HG02642 (cell line): Measurements from ENCODE around the gene UBAP1.
"Not testable (repeated sequence)": the region's sequence is repeated elsewhere in the genome, so short reads cannot be mapped to it uniquely, and the experiment has no call there.

Experiments used
- ATAC-seq: cut with Tn5 transposase; IDR thresholded peaks from one replicate; pipeline ENCODE4 v1.9.1; 2021; ENCODE audit warnings: mild to moderate bottlenecking; ENCODE audit not compliant: unreplicated experiment, poor library complexity

The UBAP1 gene

DNA sequence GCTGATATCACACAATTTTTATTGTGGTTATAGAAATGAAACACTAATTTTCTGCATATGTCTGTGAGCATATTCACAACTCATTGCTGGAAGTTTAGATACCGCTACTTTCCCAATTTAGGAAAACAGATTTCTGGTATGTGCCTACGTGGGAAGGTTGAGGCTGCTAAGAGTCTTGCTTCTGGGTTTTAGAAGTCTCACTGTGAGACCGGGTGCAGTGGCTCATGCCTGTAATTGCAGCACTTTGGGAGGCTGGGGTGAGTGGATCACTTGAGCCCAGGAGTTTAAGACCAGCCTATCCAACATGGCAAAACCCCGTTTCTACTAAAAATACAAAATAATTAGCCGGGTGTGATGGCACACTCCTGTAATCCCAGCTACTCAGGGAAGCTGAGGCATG is 39.6 kb downstream of the UBAP1 start:
- ATAC-seq = no peak

DNA sequence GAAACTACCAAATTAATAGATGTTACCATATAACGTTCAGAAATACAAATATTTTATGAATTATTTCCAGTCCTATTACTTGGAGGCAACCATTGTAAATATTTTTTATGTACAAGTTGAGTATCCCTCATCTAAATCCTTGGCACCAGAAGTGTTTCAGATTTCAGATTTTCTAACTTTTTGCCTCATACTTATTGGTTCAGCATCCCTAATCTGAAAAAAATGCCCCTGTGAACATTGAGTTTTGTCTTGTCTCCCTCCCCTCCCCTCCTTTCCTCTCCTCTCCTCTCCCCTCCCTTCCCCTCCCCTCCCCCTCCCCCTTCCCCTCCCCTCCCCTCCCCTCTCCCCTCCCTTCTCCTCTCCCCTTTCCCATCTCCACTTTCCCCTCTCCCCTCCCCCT is 40.6 kb downstream of the UBAP1 start:
- ATAC-seq = no peak

DNA sequence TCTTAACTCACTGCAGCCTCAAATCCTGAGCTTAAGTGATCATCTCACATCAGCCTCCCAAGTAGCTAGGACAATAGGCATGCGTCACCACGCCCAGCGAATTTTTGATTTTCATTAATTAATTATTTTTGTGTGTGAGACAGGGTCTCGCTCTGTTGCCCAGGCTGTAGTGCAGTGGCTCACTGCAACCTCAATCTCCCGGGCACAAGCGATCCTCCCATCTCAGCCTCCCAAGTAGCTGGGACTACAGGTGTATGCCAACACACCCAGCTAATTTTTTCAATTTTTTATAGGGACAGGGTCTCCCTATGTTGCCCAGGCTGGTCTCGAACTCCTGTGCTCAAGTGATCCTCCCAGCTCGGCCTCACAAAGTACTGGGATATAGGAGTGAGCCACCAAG is 41.4 kb downstream of the UBAP1 start:
- no peak for ATAC-seq

DNA sequence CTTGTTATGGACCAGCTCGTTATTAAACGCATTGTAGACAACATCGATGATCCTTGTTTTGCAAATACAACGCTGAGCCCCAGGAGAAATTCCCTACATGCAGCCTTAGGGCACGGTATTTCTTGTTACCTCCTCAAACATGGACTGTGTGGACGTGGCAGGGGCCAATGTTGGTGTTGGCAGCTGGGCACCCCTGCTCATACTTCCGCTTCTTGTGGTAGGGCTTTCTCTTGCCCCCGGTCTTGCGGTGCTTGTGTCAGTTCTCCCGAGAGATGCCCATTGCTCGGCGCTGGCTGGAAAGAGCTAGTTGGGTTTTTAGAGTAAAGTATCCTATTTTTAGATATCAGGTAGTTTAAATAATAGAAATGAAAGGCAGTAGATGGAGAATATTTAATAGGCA is 45.5 kb downstream of the UBAP1 start:
- ATAC-seq = no peak

DNA sequence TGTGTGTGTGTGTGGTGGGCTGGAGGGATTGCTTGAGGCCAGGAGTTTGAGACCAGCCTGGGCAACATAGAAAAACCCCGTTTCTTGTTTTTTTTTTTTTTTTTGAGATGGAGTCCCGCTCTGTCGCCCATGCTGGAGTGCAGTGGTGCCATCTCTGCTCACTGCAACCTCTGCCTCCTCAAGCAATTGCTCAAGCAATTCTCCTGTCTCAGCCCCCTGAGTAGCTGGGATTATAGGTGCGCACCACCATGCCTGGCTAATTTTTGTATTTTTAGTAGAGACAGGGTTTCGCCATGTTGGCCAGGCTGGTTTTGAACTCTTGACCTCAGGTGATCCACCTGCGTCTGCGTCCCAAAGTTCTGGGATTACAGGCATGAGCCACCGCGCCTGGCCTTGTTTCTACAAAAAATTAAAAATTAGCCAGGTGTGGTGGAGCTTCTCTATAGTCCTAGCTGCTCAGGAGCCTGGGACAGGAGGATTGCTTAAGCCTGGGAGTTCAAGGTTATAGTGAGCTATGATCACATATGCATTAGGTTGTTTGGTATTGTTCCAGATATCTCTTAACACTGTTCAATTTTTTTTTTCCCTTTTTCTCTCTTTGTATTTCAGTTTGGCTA is 47.4 kb downstream of the UBAP1 start:
- ATAC-seq = not testable (repeated sequence)

DNA sequence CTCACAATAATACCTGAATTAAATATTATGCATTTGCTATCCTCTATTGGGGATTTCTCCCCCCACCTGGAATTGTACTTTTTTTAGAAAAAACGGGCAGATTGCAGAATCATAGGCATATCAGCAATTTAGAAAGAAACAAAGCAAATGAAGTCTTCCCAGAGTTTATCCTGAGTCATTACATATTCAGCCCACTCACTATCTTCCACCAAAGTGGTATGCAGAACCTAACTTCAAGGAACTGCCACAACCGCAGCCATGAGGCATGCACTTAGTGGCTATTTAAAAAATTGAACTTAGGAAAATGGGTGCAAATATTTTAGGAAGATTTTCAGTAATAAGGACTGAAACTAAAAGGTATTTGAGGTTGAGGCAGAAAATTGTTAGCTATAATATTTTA is 48.6 kb downstream of the UBAP1 start:
- ATAC-seq = no peak

DNA sequence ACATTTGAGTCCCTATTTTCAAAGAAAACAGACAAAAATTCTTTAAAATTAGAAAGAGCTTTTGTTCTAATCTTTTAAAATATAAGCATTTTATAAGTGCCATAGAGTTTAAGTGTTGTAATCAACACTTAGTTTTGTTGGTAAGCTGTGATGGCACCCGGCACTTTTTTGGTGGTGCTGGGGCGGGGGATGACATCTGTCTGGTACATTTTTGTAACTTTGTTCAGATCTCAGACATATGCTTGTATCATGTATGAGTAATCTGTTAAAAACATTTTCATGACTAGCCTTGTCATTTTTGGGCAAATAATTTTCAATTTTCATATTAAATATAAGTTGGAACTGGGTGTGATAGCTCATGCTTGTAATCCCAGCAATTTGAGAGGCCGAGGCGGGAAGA is 51.7 kb downstream of the UBAP1 start:
- ATAC-seq = no peak

DNA sequence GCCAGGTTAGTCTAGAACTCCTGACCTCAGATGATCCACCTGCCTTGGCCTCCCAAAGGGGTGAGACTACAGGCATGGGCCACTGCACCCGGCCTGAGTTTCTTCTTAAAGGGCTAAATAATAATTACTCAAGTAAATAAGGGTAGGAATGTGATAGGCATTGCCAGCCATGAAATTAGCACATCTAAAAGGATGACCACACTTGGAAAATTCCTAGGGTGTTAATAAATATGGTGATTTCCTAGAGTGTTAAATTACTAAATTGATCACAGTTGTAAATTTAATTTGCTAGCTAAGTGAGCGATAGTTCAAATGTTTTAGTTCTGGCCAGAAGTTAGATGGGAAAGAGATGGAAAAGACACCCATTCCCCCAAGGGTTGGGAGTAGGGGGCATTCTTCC is 53.4 kb downstream of the UBAP1 start:
- ATAC-seq = no peak

DNA sequence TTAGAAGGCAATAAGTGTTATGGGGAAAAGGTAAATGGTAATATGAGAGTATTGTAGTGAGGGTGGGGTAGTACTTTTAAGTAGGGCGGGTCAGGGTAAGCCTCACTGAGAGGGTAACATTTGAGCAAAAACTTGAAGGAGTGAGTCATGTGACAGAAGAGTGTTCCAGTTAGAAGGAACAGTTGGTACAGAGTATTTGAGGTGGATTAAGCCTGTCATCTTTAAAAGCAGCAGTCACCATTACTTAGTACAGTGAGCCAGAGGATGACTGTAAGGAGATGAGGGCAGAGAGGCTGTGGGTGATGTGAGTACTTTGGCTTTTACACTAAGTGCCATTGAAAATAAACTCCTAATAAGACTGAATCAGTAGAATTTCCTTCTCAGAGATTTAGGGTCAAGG is 54.8 kb downstream of the UBAP1 start:
- no peak for ATAC-seq

DNA sequence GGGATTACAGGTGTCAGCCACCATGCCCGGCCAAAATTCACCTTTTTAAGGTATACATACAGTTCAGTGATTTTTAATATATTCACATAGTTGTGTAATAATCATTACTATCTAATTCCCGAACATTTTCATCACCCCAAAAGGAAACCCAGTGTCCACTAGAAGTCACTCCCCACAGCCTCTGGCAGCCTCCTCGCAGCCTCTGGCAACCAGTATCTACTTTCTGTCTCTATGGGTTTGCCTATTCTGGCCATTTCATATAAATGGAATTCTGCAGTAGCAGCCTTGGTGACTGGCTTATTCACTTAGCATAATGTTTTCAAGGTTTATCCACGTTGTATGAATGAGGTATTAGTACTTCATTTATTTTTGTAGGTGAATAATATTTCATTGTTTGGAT is 59.0 kb downstream of the UBAP1 start:
- ATAC-seq = no peak

DNA sequence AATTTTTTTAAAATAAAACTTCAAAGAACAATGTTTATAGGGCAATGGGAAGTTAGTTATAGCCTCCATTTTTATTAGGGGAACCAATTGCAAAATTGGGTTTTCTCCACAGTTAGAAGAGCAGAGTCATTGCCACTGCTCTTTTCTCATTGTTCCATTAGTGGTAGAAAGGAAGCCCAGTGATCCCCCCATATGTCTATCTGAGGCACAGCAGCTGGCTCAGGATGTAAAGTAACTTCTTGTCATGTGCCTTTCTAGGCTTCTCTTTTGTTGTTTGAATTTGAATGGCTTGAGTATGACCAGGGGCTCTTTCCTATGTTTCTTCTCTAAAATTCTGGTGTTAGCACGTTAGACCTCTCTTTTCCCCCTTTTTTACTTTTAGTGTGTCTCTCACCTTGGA is 61.2 kb downstream of the UBAP1 start:
- no peak for ATAC-seq

DNA sequence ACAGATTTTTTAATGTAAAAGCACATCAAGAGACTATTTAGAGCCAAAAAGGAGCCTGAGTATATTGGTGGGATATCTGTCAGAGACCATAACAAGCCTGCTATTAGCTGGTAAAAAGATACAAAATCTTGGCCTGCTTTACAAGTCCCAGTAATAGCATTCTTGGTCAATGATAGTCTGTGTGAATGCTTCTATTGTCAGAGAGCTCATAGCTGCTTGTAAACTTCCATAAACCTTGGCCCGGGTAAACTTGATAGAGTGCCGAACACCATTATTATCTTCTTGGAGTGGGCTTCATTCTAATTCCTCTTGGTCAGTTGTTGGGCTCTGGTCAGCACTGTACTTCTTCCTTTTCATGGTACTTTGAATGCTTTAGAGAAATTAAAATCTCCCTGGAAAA is 64.0 kb downstream of the UBAP1 start:
- ATAC-seq = no peak

DNA sequence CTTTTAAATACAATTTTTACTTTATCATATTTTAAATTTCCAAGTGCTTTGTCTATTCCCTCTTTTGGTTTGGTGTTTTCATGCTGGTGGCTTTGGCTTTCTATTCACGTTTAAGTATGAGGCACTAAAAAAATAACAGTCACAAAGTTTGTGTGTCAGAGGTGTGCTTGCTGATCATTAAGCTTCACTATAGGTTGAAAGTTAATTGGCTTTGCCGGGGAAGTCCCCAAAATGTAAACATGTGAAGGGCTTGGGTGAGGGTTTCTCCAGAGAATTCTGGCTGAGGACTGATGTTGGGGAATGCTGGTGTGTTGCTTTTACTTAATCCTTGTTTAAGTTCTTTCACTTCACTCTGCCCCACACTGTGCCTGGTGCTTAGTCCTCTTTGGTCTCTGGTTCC is 66.4 kb downstream of the UBAP1 start:
- ATAC-seq = not testable (repeated sequence)

DNA sequence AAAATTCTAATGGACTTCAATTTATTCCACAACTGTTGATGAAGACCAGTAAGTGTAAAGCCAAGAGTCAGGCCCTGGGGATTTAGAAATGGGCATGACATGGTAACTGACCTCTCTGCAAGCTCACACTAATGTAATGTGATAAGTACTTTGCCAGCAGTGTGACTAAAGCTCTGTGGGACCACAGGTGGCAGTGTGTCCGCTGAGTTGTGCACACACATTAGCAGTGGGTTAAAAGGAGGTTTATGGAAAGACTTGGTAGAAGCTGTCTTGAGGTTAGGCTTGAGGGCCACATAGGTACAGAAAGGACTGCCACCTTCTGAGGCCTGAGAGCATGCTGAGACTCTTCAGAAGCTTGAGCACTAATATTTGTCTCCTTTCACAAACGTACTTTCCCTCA is 67.6 kb downstream of the UBAP1 start:
- no peak for ATAC-seq

DNA sequence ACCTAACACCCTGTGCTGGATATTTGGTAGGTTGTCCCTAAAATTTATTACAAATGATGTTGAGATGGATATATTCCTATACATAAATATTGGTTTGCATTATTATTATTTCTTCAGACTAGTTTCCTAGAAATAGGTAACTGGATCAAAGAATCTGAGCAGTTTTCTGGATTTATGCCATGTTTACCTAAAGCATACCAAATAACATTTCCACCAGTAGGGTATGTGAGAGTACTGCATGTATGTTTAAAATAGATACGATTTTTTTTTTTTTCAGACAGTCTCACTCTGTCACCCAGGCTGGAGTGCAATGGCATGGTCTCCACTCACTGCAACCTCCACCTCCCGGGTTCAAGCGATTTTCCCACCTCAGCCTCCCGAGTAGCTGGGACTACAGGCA is 68.9 kb downstream of the UBAP1 start:
- not testable (repeated sequence) for ATAC-seq

DNA sequence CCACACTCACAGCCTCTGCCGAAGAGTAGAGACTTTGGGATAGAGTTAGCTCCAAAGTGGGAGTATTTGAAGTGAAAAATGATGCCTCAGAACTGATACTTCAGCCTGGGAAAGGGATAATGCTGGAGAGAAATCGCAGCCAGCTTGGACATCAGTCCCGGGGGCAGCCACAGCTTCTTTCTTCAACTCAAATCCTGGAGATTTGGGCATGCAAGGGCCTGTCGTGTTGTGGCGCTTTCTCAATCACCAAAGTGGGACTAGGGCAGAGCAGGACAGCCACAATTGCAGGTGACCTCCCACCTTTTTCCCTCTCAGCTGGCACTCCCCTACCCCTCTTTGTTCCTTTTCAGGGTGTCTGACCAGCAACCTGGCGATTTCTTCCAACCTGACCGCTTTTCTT is 70.4 kb downstream of the UBAP1 start:
- ATAC-seq = no peak

DNA sequence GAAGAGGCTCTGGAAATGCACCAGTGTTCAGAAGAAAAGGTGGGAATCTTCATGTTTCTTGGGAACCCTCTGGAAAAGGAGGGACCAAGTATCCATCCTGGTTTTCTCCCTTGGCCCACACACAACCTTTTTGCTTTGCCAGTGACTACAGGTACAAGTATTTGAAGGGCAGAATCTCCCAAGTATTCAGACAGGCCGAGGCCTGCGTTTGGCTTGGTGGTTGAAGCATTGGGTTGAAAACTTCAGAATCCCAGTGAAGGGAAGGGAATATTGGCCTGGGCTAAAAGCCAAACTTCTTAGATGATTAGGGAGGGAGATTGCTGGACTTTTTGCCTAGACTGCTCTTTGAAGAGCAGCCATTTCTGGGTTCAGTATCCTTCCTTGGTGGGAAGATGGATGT is 71.9 kb downstream of the UBAP1 start:
- no peak for ATAC-seq

DNA sequence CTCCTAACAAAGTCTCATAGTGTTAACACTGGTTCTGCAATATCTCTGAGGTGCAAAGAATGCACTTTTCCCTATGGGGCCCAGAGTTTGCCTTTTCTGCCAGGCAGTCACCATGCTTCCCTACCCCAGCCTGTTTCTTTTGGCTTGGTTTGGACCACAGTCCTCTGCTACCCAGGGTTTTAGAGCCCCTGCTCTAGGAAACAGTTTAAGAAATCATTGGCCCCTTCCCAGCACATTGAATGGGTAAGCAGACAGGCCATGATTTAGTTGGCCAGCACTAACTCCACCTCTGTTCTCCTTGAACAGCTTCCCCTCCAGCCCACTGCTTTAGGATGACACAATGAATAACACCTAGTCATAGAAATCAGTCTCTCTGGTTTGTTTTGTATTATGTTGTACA is 73.2 kb downstream of the UBAP1 start:
- ATAC-seq = no peak

DNA sequence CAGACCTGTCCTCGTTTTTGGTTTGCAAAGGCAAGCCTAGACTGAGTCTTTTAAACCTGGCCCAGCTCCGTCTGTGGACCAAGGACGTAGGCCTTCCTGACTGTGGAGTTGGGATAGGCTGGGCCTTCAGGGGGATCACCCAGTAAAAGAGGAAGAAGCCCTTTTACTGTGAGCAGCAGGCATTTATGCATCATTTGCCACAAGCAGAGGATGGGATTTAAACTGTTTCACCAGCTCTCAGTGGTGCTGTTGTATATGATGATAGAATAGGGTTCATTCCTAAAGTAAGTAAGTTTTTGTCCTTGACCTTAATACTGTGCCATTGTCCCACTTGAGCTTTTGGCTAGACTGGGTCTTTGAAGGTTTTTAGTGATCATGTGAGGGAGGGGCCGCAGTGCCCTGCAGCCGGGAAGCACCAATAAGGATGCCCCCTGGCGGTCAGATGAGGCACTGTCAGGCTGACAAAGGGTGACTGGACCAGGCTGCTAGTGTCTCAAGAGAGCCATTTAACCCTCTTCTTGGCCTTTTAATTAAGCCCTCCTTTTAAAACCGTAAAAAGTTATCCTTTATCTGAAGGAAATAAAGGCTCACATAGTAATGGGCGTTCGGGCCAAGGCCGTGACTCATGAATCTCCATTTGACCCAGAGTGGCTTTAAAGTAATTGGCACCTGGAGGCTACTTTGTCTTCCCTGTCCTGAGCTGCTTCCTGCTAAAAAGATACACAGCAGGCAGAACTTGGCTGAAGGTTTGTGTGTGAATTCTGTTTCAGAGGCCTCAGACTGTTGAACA is 74.0 kb downstream of the UBAP1 start:
- ATAC-seq = peak; percentile 64

DNA sequence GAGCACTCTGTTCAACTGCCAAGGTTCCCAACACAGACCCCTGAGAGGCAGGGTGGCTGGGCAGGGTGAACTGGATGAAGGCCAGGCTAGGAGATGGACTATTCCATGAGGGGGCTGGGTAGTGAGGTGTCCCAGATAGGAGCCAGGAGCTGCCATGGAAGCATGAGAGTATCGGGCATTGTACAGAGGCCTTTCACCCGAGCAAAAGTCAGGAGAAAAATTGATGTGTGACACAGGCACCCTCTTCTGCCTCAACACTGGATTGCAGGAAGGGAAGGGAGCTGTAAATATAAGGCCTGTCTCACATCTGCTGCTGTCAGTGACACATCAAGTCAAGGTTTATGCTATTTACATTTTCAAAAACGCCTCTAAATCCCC is 74.6 kb downstream of the UBAP1 start:
- ATAC-seq = no peak

DNA sequence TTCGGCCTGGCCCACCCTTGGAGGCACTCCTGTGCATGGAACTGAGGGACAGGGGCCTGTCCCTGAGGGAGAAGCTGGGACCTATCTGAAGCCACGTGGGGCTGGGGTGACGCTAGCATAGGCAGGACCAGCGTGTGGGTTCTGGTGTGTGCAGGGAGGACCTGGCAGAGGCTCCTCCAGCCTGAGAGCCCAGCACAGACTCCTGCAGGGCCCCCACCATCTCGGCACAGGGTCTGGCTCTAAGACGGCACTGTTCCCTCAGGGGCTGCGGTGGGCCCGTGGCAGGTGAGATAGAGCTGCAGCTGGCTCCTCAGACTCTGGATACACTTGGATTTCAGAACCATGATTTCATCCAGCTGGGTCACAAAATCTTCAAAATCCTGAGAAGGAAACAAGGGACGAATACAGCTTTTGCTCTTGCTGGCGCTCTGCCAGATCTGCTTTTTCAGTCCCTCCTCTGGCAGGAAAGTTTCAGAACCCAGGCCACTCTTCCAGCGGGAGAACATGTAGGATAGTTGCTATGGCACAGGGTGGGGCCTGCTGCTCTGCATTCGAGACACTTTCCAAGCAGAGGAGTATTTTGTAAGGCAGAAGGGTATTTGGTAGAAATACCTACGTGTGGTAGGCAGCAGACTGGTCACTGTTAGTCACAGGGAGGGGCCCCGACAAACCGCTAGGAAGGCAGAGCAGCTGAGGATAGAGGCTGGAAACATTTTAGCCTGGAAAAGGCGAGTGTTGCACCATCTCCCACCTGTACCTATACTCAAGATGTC is 75.5 kb downstream of the UBAP1 start:
- no peak for ATAC-seq
